Hepatocyte (in vitro differentiated cells): ENCODE results near the gene MORC1. TPM values are rescaled to one million over a fixed set of nuclear protein-coding genes. Genes with fewer than 3 reads are reported as not detected.
A peak's percentile ranks its signal among the peaks of the same experiment; 100 is the strongest.

Experiments used
- DNase-seq: peaks from one replicate; pipeline ENCODE4 v3.0.0-alpha.2; 2016; ENCODE audit warnings: low spot score
- H2AFZ ChIP-seq: fragments of 200-600 bp; sonication (generic); 2 replicates; pipeline ENCODE4 v1.6.0; 2016; ENCODE audit warnings: antibody characterized with exemption, mild to moderate bottlenecking
- H3K27ac ChIP-seq: fragments of 200-600 bp; sonication (generic); 2 replicates; pipeline ENCODE4 v1.5.1; 2016; ENCODE audit warnings: mild to moderate bottlenecking
- H3K27me3 ChIP-seq: fragments of 200-600 bp; sonication (generic); 2 replicates; pipeline ENCODE4 v1.6.1; 2016
- H3K36me3 ChIP-seq: fragments of 200-600 bp; sonication (generic); replicated peaks from 2 replicates; pipeline ENCODE4 v1.5.1; 2016; ENCODE audit warnings: low read depth; ENCODE audit not compliant: insufficient read depth
- H3K4me1 ChIP-seq: fragments of 200-600 bp; sonication (generic); 2 replicates; pipeline ENCODE4 v1.5.1; 2016; ENCODE audit warnings: mild to moderate bottlenecking, moderate library complexity; ENCODE audit not compliant: insufficient read depth
- H3K4me2 ChIP-seq: fragments of 200-600 bp; sonication (generic); 2 replicates; pipeline ENCODE4 v1.6.0; 2016
- H3K4me3 ChIP-seq: fragments of 200-600 bp; sonication (generic); 2 replicates; pipeline ENCODE4 v1.5.1; 2016; ENCODE audit warnings: mild to moderate bottlenecking
- H3K79me2 ChIP-seq: fragments of 200-600 bp; sonication (generic); 2 replicates; pipeline ENCODE4 v1.6.0; 2017; ENCODE audit warnings: mild to moderate bottlenecking
- H3K9me2 ChIP-seq: fragments of 200-600 bp; sonication (generic); replicated peaks from 2 replicates; pipeline ENCODE4 v1.6.0; 2017; ENCODE audit warnings: mild to moderate bottlenecking; ENCODE audit not compliant: insufficient read depth
- H3K9me3 ChIP-seq: fragments of 200-600 bp; sonication (generic); 2 replicates; pipeline ENCODE4 v1.5.1; 2016; ENCODE audit warnings: low read depth, mild to moderate bottlenecking
- H4K20me1 ChIP-seq: fragments of 200-600 bp; sonication (generic); 2 replicates; pipeline ENCODE4 v1.6.0; 2016; ENCODE audit warnings: mild to moderate bottlenecking; ENCODE audit not compliant: insufficient read depth, poor library complexity, severe bottlenecking
- CTCF ChIP-seq: fragments of 200-600 bp; sonication (generic); IDR thresholded peaks from 2 replicates; pipeline ENCODE4 v1.5.1; 2016; ENCODE audit warnings: antibody characterized with exemption, mild to moderate bottlenecking; ENCODE audit not compliant: poor library complexity
- EZH2 ChIP-seq: fragments of 200-600 bp; sonication (generic); IDR thresholded peaks from 2 replicates; pipeline ENCODE4 v1.6.1; 2016; ENCODE audit warnings: antibody characterized with exemption, mild to moderate bottlenecking, borderline replicate concordance
- EZH2phosphoT487 ChIP-seq: fragments of 200-600 bp; sonication (generic); IDR thresholded peaks from one replicate; pipeline ENCODE4 v1.6.1; 2018; ENCODE audit warnings: antibody characterized with exemption, mild to moderate bottlenecking, low read depth, moderate library complexity; ENCODE audit not compliant: unreplicated experiment, severe bottlenecking
- WGBS: methylation state at CpG from one replicate; pipeline ENCODE4 v1.1.6; 2016; ENCODE audit warnings: low lambda C conversion rate; ENCODE audit errors: missing lambda C conversion rate; 5-methylcytosine and 5-hydroxymethylcytosine counted together
- polyA plus RNA-seq: library from polyadenylated mRNA; unstranded; fragments of >200 nt; fragmentation: Nextera tagmentation; extraction: Ambion mirVana; gene quantifications from 2 replicates; pipeline ENCODE4 v1.2.1, GENCODE V29; 2016
- total RNA-seq: library from RNA; depleted of rRNA; stranded (reverse); fragments of >200 nt; gene quantifications from 2 replicates; pipeline ENCODE4 v1.2.3, GENCODE V29; 2014

The MORC1 gene
- total and polyA plus RNA-seq, 2 experiments from 2014 or later: 2.8 to 6.7 TPM

GRCh38 chr3:109070211-109070610 is 47.7 kb downstream of the MORC1 start:
- DNase-seq: peak; percentile 11

GRCh38 chr3:109066864-109067263 is 51.1 kb downstream of the MORC1 start:
- Histone ChIP-seq H4K20me1 (no peaks in the 10 kb centered on the region), H2AFZ (no peak overlapping the region), H3K9me2 (no peaks in the 10 kb centered on the region), H3K79me2 (no peaks in the 10 kb centered on the region), H3K4me3 (no peak overlapping the region), H3K36me3 (no peaks in the 10 kb centered on the region), H3K4me2 (no peak overlapping the region), H3K4me1 (no peaks in the 10 kb centered on the region), H3K27me3 (peaks cover 5% of the 10 kb centered on the region), H3K9me3 (no peaks in the 10 kb centered on the region), H3K27ac (no peak overlapping the region)
- 65% methylated on average over 3 of the region's 3 CpGs for WGBS
- TF ChIP-seq EZH2 (no peak), CTCF (no peak), EZH2phosphoT487 (no peak)
- no peak for DNase-seq

More at GRCh38 chr3:109070211-109070610, 47.7 kb downstream of the MORC1 start:
- peak; percentile 86 for TF ChIP-seq EZH2phosphoT487
- TF ChIP-seq EZH2: no peak
- no peak for TF ChIP-seq CTCF
- H4K20me1 ChIP-seq: no peaks in the 10 kb centered on the region
- WGBS: 57% methylated on average over 7 of the region's 7 CpGs
- no peaks in the 10 kb centered on the region for H3K9me3 ChIP-seq
- H3K4me3 ChIP-seq: no peak overlapping the region
- peak overlapping the region; percentile 43 for H3K4me2 ChIP-seq
- no peak overlapping the region for H3K27ac ChIP-seq
- H3K27me3 ChIP-seq: no peaks in the 10 kb centered on the region
- no peaks in the 10 kb centered on the region for H3K4me1 ChIP-seq
- no peaks in the 10 kb centered on the region for H3K36me3 ChIP-seq
- H3K9me2 ChIP-seq: no peaks in the 10 kb centered on the region
- no peaks in the 10 kb centered on the region for H3K79me2 ChIP-seq
- H2AFZ ChIP-seq: no peak overlapping the region

- 55% methylated on average over 5 of the region's 5 CpGs for WGBS
- no peaks in the 10 kb centered on the region for H3K36me3 ChIP-seq
- H3K27me3 ChIP-seq: peaks cover 22% of the 10 kb centered on the region
- no peak overlapping the region for H3K4me3 ChIP-seq
- no peaks in the 10 kb centered on the region for H3K79me2 ChIP-seq
- TF ChIP-seq EZH2 (no peak), EZH2phosphoT487 (no peak), CTCF (no peak)
- DNase-seq: no peak
- no peaks in the 10 kb centered on the region for H3K4me1 ChIP-seq
- no peaks in the 10 kb centered on the region for H4K20me1 ChIP-seq
- no peak overlapping the region for H3K27ac ChIP-seq
- H3K9me2 ChIP-seq: no peaks in the 10 kb centered on the region
- no peaks in the 10 kb centered on the region for H3K9me3 ChIP-seq
- no peak overlapping the region for H3K4me2 ChIP-seq
- no peak overlapping the region for H2AFZ ChIP-seq
Observed at GRCh38 chr3:109059264-109059663, 58.7 kb downstream of the MORC1 start.

- 90% methylated on average over 3 of the region's 3 CpGs for WGBS
- DNase-seq: no peak
- Histone ChIP-seq H3K4me1 (no peaks in the 10 kb centered on the region), H2AFZ (no peak overlapping the region), H3K9me3 (no peaks in the 10 kb centered on the region), H3K4me2 (no peak overlapping the region), H3K9me2 (no peaks in the 10 kb centered on the region), H3K27me3 (peaks cover 17% of the 10 kb centered on the region), H3K36me3 (no peaks in the 10 kb centered on the region), H3K4me3 (no peak overlapping the region), H4K20me1 (no peaks in the 10 kb centered on the region), H3K79me2 (no peaks in the 10 kb centered on the region), H3K27ac (no peak overlapping the region)
- TF ChIP-seq CTCF (no peak), EZH2 (no peak), EZH2phosphoT487 (no peak)
Observed at GRCh38 chr3:109057616-109058015, 60.3 kb downstream of the MORC1 start.
